Right atrium auricular region (tissue), 2 donors: ENCODE measurements around the gene CHCHD10. TPM values are rescaled to one million over a fixed set of nuclear protein-coding genes. Genes with fewer than 3 reads are reported as not detected.
A peak's percentile ranks its signal among the peaks of the same experiment; 100 is the strongest.
"Not testable (repeated sequence)": the region's sequence is repeated elsewhere in the genome, so short reads cannot be mapped to it uniquely, and the experiment has no call there.

Source experiments
- DNase-seq: peaks from one replicate; pipeline ENCODE4 v3.0.0-alpha.2; 2019; ENCODE audit warnings: low spot score
- H3K27ac ChIP-seq, 2 donors: fragments of 200-600 bp; sonication (generic); 1 replicate in 1 of 2; 2 replicates in 1 of 2; pipeline ENCODE4 v1.5.1; 2016 to 2019
- H3K27me3 ChIP-seq, 2 donors: fragments of 200-600 bp; sonication (generic); one replicate each; pipeline versions ENCODE4 v1.5.1 to v1.6.0; 2017 to 2019
- H3K36me3 ChIP-seq: fragments of 200-600 bp; sonication (generic); one replicate; pipeline ENCODE4 v1.5.1; 2016
- H3K4me1 ChIP-seq, 2 donors: fragments of 200-600 bp; sonication (generic); one replicate each; pipeline versions ENCODE4 v1.5.1 to v1.6.0; 2017 to 2019
- H3K4me3 ChIP-seq, 2 donors: fragments of 200-600 bp; sonication (generic); 1 replicate in 1 of 2; 2 replicates in 1 of 2; pipeline ENCODE4 v1.5.1; 2017 to 2019; ENCODE audit warnings: mild to moderate bottlenecking in 1 of 2, moderate library complexity in 1 of 2
- H3K9me3 ChIP-seq, 2 donors: fragments of 200-600 bp; sonication (generic); one replicate each; pipeline ENCODE4 v1.5.1; 2019
- CTCF ChIP-seq, 2 donors: fragments of 200-600 bp; sonication (generic); IDR thresholded peaks; one replicate each; pipeline ENCODE4 v1.5.1; 2019; ENCODE audit warnings: antibody characterized with exemption in 2 of 2
- total RNA-seq, 2 donors: library from RNA; depleted of rRNA; stranded (reverse); fragments of >200 nt; gene quantifications; one replicate each; pipeline ENCODE4 v1.1.0, GENCODE V29; 2016

CHCHD10 gene
- total RNA-seq, 2 donors from 2014 or later = 213 to 319 TPM

- H3K27me3 ChIP-seq = no peaks in the 10 kb centered on the region
- H3K4me1 ChIP-seq = peaks cover 0 to 14% of the 10 kb centered on the region in 2 donors
- no peaks in the 10 kb centered on the region for H3K9me3 ChIP-seq
- TF ChIP-seq CTCF (IDR thresholded peaks at IDR 0.05) = no peak
- peak; percentile 62 for DNase-seq
- no peak overlapping the region for H3K4me3 ChIP-seq
- peaks cover 35% of the 10 kb centered on the region for H3K36me3 ChIP-seq
- H3K27ac ChIP-seq = peak overlapping the region; percentile 4 to 22
Measured at GRCh38 chr22:23742505-23743264, 25.1 kb downstream of the CHCHD10 start.

DNA sequence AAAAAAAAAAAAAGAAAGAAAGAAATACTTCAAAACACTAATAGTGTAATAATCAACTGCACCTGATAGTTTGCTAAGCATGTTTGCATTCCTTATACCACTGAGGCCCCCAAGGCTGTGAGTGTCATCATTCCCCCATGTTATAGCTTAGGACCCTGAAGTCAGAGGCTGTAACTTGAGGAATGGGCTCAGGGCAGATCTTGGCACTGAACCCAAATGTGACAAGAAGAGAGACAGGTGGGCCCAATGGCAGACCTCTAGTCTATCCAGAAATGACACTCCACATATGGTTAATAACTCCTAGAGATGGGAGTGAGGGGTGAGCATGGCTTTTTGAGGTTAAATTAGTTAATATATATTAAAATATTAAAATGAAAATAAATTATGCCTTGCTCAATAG, 30.1 kb downstream of the CHCHD10 start:
- no peak for TF ChIP-seq CTCF (IDR thresholded peaks at IDR 0.05)
- H3K4me3 ChIP-seq = no peak overlapping the region
- peaks cover 0 to 10% of the 10 kb centered on the region in 2 donors for H3K4me1 ChIP-seq
- H3K9me3 ChIP-seq = no peaks in the 10 kb centered on the region
- H3K27ac ChIP-seq = no peak overlapping the region
- H3K27me3 ChIP-seq = no peaks in the 10 kb centered on the region
- DNase-seq = no peak
- H3K36me3 ChIP-seq = peaks cover 11% of the 10 kb centered on the region

DNA sequence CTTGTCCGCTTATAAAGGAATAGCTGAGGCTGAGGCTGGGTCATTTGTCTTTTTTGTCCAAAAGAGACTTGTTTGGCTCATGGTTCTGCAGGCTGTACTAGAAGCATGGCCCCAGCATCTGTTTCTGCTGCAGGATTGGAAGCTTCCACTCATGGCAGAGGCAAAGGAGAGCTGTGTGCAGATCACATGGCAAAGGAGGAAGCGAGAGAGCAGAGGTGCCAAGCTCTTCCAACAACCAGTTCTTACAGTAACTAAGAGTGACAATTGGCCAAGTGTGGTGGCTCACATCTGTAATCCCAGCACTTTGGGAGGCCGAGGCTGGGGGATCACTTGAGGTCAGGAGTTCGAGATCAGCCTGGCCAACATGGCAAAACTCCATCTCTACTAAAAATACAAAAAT, 39.7 kb downstream of the CHCHD10 start:
- not testable (repeated sequence) for H3K9me3 ChIP-seq, H3K4me3 ChIP-seq, H3K27me3 ChIP-seq, H3K36me3 ChIP-seq, H3K4me1 ChIP-seq, H3K27ac ChIP-seq, DNase-seq

- no peak overlapping the region for H3K4me3 ChIP-seq
- no peaks in the 10 kb centered on the region for H3K36me3 ChIP-seq
- no peak for TF ChIP-seq CTCF (IDR thresholded peaks at IDR 0.05)
- H3K4me1 ChIP-seq = no peaks in the 10 kb centered on the region
- no peaks in the 10 kb centered on the region for H3K27me3 ChIP-seq
- no peak overlapping the region for H3K27ac ChIP-seq
- DNase-seq = no peak
- no peaks in the 10 kb centered on the region for H3K9me3 ChIP-seq
Measured at GRCh38 chr22:23722724-23723123, 45.0 kb downstream of the CHCHD10 start.

- Histone ChIP-seq H3K27me3 (no peaks in the 10 kb centered on the region), H3K36me3 (no peaks in the 10 kb centered on the region), H3K9me3 (no peaks in the 10 kb centered on the region), H3K27ac (no peak overlapping the region), H3K4me3 (no peak overlapping the region), H3K4me1 (peaks cover 0 to 5% of the 10 kb centered on the region in 2 donors)
- TF ChIP-seq CTCF (IDR thresholded peaks at IDR 0.05) = no peak
- no peak for DNase-seq
Measured at GRCh38 chr22:23722160-23722559, 45.6 kb downstream of the CHCHD10 start.

DNA sequence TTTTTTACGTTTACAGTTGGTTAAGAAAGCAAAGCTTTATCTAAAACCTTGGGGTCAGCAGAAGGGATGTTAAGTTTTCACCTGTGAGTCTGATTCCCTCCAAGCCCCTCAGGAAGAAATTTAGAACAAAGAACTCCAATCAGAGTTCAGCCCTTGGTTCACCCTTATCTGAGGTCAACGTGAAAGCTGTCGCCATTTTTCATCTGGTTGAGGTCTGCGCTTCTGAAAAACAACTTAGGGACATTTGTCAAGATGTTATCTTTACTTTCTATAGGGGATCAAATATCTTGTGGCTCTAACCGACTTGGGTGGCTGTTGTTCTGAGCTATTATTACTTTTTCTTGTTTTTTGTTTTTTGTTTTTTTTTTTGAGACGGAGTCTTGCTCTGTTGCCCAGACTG, 46.9 kb downstream of the CHCHD10 start:
- TF ChIP-seq CTCF (IDR thresholded peaks at IDR 0.05) = no peak
- Histone ChIP-seq H3K4me3 (no peak overlapping the region), H3K27me3 (no peaks in the 10 kb centered on the region), H3K4me1 (peaks cover 0 to 14% of the 10 kb centered on the region in 2 donors), H3K9me3 (no peaks in the 10 kb centered on the region), H3K36me3 (no peaks in the 10 kb centered on the region), H3K27ac (no peak overlapping the region)
- no peak for DNase-seq
